Measurements from ENCODE around the gene RUNX3. TPM values are rescaled to one million over a fixed set of nuclear protein-coding genes. Genes with fewer than 3 reads are reported as not detected.

Gene RUNX3
- polyA plus RNA-seq, 3 donors: 0.26 to 0.55 (median 0.38) TPM

GRCh38 chr1:24931146-24931467, 1.0 kb upstream of the RUNX3 start:
- no peak for DNase-seq

GRCh38 chr1:24929398-24930259, 447 bp downstream of the RUNX3 start:
- no peak for DNase-seq

- no peak for DNase-seq
These were observed 1.2 kb downstream of the RUNX3 start for GRCh38 chr1:24928689-24929397.

GRCh38 chr1:24927988-24928688, 1.9 kb downstream of the RUNX3 start:
- no peak for DNase-seq

GRCh38 chr1:24927473-24927872, 2.6 kb downstream of the RUNX3 start:
- DNase-seq: no peak

DNA sequence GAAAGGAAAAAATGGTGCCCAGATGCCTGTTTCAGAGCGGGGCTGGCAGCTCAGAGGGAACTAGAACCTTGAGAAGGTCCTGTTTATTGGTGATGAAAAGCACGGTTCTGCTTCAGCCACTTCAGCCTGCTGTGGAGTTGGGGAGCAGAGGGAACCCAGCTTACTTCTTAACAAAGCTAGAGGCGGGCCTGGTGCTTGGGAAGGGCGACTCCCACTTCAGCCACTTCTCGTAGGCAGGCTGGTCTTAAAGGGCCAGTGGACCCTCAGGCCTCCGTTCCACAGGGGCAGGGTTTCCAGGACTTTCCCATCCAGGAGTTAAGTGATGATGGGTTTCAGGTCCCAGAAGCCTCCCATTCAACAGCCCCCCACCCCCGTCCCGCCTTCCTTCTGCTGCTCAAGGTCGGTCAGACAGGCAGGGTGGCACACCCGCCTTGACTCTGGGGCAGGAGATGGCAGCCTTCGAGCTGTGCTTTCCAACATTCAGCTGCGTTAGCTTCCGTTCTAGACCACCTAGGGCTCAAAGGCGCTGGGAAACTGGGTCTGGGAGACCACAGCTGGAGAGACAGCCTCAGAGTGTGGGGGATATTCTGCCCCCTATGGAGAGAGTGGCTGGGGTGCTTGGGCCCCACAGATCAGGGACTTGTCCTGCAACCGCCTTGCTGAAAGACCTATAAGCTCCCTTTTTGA, 3.4 kb downstream of the RUNX3 start:
- no peak for DNase-seq

DNA sequence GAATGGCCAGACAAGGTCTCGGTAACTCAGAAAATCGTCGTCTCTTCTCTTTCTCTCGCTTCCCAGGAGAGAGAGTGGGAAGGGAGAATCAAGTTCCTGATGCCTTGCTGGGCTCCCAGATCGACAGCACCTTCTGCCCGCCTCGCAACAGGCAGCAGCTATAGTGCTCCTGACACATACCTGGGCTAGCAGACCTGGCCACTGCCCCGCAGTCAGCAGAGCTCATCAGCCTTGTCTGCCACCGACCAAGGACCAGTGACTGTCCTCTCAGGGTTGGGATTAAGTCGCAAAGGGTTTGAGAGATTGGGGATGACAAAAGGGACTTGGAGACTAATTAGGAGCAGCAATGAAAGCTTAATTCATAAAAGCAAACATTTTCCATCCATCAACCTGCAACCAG, 4.1 kb downstream of the RUNX3 start:
- no peak for DNase-seq

GRCh38 chr1:24925082-24925779, 4.8 kb downstream of the RUNX3 start:
- no peak for DNase-seq

DNA sequence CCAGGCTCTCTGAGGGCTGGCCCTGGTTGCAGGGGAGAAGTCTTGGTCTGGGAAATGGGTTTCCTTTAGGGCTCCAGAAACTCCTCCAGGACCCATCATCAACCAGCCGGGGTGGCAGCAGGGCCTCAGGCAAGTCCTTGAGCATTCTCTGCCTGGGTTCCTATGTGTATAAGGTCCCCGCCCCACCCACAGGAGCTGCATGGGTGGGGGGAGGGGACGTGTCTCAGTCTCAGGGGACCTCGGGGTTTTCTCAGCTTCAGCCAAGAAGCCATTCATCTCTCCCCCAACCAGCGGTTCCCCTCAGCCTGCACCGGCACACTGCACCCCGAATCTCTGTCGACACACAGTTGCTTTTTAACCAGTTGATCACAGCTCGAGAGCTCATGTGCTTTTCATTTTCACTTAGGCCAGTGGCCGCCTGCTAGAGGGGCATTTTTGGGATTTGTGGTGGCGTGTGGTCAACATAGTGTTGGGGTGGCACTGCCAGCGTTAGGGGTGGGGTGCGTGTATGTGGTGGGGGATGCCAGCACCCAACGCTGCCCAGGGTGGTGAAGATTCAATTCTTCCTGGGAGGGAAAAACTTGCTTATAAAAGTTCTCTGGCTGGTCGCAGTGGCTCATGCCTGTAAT, 6.5 kb downstream of the RUNX3 start:
- DNase-seq: no peak

- no peak for DNase-seq
These were observed 8.0 kb downstream of the RUNX3 start for GRCh38 chr1:24921938-24922662.

GRCh38 chr1:24921412-24921811, 8.7 kb downstream of the RUNX3 start:
- no peak for DNase-seq

DNA sequence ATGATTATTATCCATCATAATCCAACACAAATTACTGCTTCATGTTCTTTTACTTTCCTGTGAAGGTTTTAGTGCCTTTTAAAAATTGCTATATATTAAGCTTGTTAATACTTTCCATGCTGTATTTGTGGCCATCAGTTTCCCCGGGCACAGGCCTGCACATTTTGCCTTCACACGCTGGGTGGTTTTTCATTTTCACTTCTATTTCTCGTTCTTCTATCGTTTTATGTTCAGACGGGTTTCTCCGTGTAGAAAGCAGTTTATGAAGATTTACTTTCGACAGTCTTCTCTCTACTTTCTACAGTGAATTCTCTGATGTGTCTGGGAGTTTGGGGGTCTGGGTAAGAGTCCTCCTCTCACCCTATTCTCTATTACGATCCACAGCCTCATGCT, 9.5 kb downstream of the RUNX3 start:
- DNase-seq: no peak

DNA sequence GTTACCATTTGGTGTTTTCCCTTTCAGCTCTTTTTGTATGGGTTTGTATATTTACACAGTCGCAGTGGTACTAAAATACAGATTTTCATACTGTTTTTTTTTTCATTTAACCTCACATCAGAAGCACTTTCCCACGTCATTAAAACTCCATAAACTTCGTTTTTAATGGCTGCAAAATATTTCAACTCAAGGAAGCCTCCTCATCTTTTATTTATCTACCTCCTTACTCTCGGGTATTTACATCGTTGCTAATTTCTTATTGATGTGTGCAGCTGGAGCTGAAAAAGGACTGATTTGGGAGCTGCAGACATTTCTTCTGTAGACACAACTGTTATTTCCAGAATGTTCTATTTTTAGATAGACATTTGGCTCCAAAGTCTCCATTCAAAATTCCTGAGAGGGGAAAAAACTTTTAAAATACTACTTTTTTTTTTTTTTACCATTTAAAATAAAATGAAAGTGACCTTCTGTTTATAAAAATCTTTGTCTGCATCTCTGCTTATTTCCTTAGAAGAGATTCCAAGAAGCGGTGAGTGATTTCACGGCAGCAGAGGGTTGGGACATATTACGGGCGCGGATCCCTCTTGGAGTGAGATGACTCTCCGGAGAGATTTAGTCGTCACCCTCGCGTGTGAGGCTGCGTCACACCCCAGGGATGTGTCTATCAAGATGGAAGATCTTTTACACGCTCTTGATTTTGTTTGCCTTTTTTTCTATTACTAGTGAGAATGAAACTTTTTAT, 10.1 kb downstream of the RUNX3 start:
- DNase-seq: no peak

DNA sequence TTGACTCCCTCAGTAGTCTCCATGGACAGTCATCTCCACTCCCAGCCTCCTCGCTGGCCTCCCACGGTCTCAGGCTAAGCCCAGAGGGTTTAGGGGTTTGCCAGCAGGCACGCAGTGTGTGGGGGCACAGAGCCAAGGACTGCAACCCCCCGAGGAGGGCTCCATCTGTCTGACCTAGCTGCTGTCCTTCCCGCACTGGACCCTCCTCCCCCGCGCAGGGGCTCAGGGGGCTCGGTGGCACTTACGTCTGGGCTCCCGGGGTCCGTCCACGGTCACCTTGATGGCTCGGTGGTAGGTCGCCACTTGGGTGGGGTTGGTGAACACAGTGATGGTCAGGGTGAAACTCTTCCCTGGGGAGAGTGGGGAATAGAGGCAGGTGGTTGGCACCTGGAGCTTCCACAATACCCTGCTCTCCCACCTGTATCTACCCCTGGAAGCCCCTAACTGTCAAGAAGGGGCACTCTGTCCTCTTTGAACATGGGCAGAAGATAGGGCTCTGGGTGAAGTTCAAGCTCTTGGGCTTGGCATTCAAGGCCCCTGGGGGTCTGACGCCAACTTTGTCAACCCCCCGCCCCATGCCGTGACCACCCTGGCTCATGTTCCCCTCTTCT, 11.0 kb downstream of the RUNX3 start:
- DNase-seq: no peak

DNA sequence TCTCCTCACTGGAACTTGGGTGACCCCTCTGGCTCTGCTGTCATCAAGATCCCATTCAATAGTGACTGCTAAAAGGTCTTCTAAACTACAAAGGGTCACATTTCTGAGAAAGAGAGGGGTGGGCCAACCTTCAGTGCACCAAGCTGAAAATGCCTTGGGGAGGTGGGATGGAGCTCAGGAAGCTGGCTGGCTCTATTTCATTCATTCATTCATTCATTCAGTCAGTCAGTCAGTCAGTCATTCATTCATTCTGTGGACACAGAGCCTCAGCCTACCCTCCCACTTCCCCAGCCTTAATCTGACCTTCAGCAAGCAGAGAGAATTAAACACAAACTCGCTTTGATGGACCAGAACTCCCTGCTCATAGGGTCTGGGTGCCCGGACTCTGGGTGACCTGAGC, 11.7 kb downstream of the RUNX3 start:
- DNase-seq: no peak

- no peak for DNase-seq
These were observed 12.6 kb downstream of the RUNX3 start for GRCh38 chr1:24917327-24918074.

DNA sequence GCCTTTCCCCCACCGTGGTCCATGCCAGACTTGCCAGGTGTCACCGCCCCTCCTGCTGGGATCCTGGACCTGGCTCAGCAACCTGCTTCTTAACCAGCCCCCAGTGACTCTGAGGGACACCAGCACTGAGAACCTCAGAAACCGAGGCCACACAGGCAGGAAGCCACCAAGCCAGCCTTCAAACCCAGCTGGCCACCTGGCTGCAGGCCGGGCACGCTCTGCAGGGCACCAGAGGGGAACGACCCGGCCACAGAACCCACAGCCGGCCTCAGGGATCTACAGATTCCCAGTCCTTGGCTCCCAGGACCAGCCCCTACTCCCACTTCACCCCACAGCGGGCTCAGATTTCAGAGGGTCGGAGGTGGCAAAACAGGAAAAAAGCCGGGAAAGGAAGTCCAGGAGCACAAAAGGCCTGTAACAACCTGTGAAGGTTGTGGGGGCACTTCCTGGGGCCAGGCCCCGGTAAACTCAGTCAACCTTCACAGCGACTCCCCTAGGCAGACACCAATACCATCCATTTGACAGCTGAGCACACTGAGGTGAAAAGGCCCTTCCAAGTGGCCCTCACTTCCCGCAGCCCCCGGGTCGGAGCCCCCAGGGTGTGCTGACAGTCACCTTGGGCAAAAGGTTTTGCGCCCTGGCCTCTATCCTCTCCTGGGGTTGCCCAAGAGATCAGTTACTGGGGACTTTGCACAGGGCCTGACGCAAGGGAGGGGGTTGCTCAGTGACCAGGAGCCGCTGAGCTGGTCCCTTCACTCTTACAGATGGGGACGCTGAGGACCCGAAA, 14.1 kb downstream of the RUNX3 start:
- DNase-seq: no peak

Measured in renal pelvis (tissue), 4 donors.